ENCODE measurements around the gene DDN. TPM values are rescaled to one million over a fixed set of nuclear protein-coding genes. Genes with fewer than 3 reads are reported as not detected.
A peak's percentile ranks its signal among the peaks of the same experiment; 100 is the strongest.

DDN gene
- total and polyA plus RNA-seq, 8 donors = 0.03 to 0.12 (median 0.06) TPM; not detected in 3

DNA sequence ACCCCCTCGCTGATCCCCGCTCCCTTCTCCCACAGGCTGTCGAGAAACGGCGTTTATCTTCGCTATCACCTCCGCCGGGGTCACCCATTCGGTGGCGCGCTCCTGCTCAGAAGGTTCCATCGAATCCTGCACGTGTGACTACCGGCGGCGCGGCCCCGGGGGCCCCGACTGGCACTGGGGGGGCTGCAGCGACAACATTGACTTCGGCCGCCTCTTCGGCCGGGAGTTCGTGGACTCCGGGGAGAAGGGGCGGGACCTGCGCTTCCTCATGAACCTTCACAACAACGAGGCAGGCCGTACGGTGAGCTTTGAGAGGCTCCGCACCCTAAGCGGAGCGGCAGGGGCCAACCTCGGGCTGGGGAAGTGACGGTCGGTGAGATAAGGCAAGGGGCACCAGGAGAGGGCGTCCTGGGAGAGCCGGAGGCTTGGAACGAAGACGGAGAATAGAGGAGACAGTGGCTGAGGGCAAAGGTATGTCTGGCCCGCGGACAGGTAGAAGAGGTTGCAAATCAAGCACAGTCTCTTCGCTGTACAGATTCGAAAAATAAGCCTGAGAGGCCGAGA is 18.7 kb downstream of the DDN start:
- 3 to 4% methylated on average over 46 of the region's 46 CpGs for WGBS, 2 donors
- H3K4me1 ChIP-seq = peaks cover 12 to 25% (median 24%) of the 10 kb centered on the region in 3 donors
- FAIRE-seq = no peak
- no peaks in the 10 kb centered on the region for H3K36me3 ChIP-seq
- intact Hi-C loops (cut with DNase I) = no loop called here
- peak in 2 of 6 donors; percentile 63 to 74 for DNase-seq
- H3K27me3 ChIP-seq = peaks cover 0 to 27% (median 3%) of the 10 kb centered on the region in 4 donors
- no peaks in the 10 kb centered on the region for H3K9me3 ChIP-seq
- ATAC-seq = peak; percentile 7 to 48 (median 24)
- peak overlapping the region in 3 of 4 donors; percentile 12 to 39 (median 31) for H3K4me3 ChIP-seq
- H3K27ac ChIP-seq = no peak overlapping the region
- TF ChIP-seq, protein P1, sequence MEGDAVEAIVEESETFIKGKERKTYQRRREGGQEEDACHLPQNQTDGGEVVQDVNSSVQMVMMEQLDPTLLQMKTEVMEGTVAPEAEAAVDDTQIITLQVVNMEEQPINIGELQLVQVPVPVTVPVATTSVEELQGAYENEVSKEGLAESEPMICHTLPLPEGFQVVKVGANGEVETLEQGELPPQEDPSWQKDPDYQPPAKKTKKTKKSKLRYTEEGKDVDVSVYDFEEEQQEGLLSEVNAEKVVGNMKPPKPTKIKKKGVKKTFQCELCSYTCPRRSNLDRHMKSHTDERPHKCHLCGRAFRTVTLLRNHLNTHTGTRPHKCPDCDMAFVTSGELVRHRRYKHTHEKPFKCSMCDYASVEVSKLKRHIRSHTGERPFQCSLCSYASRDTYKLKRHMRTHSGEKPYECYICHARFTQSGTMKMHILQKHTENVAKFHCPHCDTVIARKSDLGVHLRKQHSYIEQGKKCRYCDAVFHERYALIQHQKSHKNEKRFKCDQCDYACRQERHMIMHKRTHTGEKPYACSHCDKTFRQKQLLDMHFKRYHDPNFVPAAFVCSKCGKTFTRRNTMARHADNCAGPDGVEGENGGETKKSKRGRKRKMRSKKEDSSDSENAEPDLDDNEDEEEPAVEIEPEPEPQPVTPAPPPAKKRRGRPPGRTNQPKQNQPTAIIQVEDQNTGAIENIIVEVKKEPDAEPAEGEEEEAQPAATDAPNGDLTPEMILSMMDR (IDR thresholded peaks at IDR 0.05) = no peak

DNA sequence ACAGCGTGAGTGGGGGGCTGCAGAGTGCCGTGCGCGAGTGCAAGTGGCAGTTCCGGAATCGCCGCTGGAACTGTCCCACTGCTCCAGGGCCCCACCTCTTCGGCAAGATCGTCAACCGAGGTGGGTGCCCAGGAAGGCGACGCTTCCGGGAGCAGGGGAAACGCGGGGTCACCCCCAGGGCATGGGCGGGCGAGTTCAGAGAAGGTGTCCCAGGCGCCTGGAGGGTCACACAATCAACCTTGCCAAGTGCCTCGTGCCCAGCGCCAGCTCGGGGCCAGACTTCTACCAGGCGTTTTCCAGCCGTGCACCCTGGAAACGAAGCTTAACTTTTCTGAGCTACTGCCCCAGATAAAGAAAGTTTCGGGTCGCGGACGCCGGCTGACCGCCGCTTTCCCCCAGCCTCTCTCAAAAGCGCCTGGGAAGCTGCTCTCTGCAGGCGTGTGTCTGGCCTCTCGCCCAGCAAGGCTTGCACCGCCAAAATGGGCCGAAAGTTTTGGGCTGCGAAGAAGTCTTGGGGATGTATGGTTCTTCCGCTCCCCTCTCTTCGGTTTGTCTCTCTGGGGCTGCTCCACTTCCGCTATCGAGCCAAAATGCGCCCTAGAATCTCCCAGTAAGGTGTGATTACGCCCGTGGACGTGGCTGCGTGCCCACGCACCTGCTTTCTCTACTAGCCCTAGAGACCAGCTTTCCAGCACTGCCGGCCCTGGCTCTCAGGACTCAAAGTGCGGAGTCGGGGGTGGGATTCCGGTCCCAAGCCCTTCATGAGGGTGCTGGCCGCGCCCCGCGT is 19.4 kb downstream of the DDN start:
- Histone ChIP-seq H3K9me3 (no peaks in the 10 kb centered on the region), H3K4me3 (peak overlapping the region in 3 of 4 donors; percentile 12 to 39 (median 31)), H3K27me3 (peaks cover 0 to 27% (median 3%) of the 10 kb centered on the region in 4 donors), H3K4me1 (peaks cover 12 to 25% (median 24%) of the 10 kb centered on the region in 3 donors), H3K27ac (no peak overlapping the region), H3K36me3 (no peaks in the 10 kb centered on the region)
- WGBS, 2 donors = 2% methylated on average over 51 to 55 of the region's 55 CpGs
- TF ChIP-seq, protein P1 (IDR thresholded peaks at IDR 0.05) = no peak
- FAIRE-seq (no peak), DNase-seq (peak in 3 of 6 donors; percentile 54 to 70 (median 62)), ATAC-seq (peak; percentile 26 to 38 (median 34))
- intact Hi-C loops (cut with DNase I) = no loop called here

DNA sequence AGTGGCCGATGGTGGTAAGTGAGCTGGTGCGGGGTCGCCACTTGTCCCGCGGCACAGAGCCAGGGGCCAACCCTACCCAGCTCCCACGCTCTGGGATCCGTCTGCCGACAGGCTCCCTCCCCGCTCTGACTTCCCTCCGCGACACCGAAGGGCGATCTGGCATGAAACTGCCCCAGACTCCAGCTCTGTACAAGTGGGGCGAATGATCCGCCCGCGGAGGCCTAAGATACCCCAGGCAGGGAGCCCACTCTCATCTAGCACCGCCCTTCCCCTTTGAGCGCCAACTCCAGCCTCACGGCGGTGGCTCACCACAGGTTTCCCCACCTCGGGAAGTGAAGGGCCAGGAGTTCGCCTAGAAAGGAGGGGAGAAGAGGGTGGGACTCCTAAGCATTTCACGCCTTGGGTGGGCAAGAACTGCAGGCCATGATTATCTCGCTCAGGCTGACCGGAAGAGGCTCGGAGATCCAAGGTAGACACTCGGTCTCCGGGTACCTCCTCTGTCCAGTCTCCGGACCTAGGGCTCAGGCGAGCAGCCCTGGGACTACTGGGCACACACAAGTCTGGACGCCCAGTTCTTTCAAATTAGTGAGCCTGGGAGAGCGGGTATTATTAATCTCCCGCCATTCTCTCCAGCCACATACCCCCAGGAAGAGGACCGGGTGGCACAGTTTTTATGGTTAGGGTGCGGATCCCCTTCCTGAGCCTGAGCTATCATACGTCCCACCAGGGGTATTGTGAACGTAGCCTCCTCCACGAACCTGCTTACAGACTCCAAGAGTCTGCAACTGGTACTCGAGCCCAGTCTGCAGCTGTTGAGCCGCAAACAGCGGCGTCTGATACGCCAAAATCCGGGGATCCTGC is 20.2 kb downstream of the DDN start:
- peak in 2 of 6 donors; percentile 40 to 62 for DNase-seq
- 4 to 5% methylated on average over 44 to 45 of the region's 45 CpGs for WGBS, 2 donors
- Histone ChIP-seq H3K9me3 (no peaks in the 10 kb centered on the region), H3K27ac (no peak overlapping the region), H3K4me1 (peaks cover 12 to 25% (median 24%) of the 10 kb centered on the region in 3 donors), H3K36me3 (no peaks in the 10 kb centered on the region), H3K27me3 (peaks cover 0 to 27% (median 3%) of the 10 kb centered on the region in 4 donors), H3K4me3 (peak overlapping the region in 3 of 4 donors; percentile 12 to 39 (median 31))
- intact Hi-C loops (cut with DNase I) = no loop called here
- no peak for FAIRE-seq
- ATAC-seq = peak; percentile 4 to 24 (median 12)
- TF ChIP-seq, protein P1 (IDR thresholded peaks at IDR 0.05) = no peak

DNA sequence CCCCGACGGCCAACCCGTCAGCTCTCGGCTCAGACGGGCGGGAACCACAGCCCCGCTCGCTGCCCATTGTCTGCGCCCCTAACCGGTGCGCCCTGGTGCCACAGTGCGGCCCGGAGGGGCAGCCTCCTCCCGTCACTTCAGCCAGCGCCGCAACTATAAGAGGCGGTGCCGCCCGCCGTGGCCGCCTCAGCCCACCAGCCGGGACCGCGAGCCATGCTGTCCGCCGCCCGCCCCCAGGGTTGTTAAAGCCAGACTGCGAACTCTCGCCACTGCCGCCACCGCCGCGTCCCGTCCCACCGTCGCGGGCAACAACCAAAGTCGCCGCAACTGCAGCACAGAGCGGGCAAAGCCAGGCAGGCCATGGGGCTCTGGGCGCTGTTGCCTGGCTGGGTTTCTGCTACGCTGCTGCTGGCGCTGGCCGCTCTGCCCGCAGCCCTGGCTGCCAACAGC is 20.9 kb downstream of the DDN start, which contains the start of gene WNT1:
Gene WNT1, plus strand, starts transcription at position 32 of the 450 bp plus-strand sequence. Its CDS starts 329 bp downstream, at position 361.
- Histone ChIP-seq H3K9me3 (no peaks in the 10 kb centered on the region), H3K27ac (no peak within 1 kb of the TSS), H3K4me3 (peak within 1 kb of the TSS in 2 of 4 donors; percentile 31 to 39), H3K4me1 (peaks cover 12 to 25% (median 24%) of the 10 kb centered on the region in 3 donors), H3K27me3 (peaks cover 0 to 27% (median 3%) of the 10 kb centered on the region in 4 donors), H3K36me3 (no peaks in the 10 kb centered on the region)
- 1 to 3% methylated on average over 38 to 45 of the region's 45 CpGs for WGBS, 2 donors
- peak in 2 of 6 donors; percentile 67 to 86 for DNase-seq
- ATAC-seq = peak; percentile 29 to 62 (median 52)
- TF ChIP-seq, protein P1 (IDR thresholded peaks at IDR 0.05) = peak in 3 of 4 donors; percentile 4 to 9 (median 6)
- intact Hi-C loops (cut with DNase I) = no loop called here
- no peak for FAIRE-seq

All from pancreas (tissue), 10 donors.